Mucosa of stomach (tissue), 1 donor: ENCODE results near the gene GFRA4.

Experiments used
- H3K27me3 ChIP-seq: one replicate; pipeline ENCODE4 v1.7.0; 2013; ENCODE audit warnings: mild to moderate bottlenecking, low read length; ENCODE audit not compliant: control insufficient read depth, insufficient read depth
- H3K36me3 ChIP-seq: one replicate; pipeline ENCODE4 v1.7.0; 2013; ENCODE audit warnings: low read length; ENCODE audit not compliant: control insufficient read depth, insufficient read depth
- H3K4me1 ChIP-seq: one replicate; pipeline ENCODE4 v1.7.0; 2013; ENCODE audit warnings: mild to moderate bottlenecking, low read length; ENCODE audit not compliant: control insufficient read depth, insufficient read depth
- H3K4me3 ChIP-seq: one replicate; pipeline ENCODE4 v1.7.0; 2013; ENCODE audit warnings: low read length
- H3K9ac ChIP-seq: one replicate; pipeline ENCODE4 v1.7.0; 2013; ENCODE audit warnings: mild to moderate bottlenecking, low read length, moderate library complexity
- H3K9me3 ChIP-seq: one replicate; pipeline ENCODE4 v1.7.0; 2013; ENCODE audit warnings: mild to moderate bottlenecking, low read length, moderate library complexity; ENCODE audit not compliant: control insufficient read depth
- donor health status: Pancreatic carcinoma.

The GFRA4 gene

DNA sequence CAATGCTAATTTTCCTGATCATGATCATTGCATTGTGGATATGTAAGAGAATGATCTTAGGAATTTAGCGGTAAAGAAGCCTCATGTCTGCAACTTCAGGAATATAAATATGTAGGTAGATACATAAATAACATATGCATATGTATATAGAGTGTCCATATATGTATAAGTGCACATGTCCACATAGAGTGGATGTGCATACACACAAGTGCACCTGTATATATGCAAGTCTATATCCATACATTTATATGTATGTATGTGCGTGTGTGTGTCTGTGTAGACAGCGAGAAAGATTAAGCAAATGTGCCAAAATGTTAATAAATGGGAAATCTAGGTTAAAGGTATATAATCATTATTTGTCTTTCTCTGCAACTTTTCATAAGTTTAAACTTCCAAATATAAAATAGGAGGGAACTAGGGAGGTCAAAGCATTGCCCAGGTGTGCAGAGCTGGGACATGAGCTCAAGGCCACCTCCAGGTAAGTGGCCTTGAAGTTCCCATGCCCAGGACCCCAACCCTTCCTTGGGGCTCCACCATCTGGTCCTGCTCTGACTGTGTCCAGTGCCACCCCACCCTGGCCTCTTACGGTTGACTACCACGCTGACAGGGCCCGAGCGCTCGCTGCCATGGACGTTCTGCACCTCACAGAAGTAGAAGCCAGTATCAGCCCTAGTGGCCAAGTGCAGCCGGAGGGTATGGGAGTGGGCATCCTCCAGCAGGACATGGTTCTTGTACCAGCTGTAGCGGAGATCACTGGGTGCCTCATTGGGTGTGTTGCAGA is 39.6 kb upstream of the GFRA4 start:
- Histone ChIP-seq H3K36me3 (no peaks in the 10 kb centered on the region), H3K9me3 (no peaks in the 10 kb centered on the region), H3K4me3 (no peak overlapping the region), H3K9ac (no peak overlapping the region), H3K27me3 (no peaks in the 10 kb centered on the region), H3K4me1 (no peaks in the 10 kb centered on the region)

DNA sequence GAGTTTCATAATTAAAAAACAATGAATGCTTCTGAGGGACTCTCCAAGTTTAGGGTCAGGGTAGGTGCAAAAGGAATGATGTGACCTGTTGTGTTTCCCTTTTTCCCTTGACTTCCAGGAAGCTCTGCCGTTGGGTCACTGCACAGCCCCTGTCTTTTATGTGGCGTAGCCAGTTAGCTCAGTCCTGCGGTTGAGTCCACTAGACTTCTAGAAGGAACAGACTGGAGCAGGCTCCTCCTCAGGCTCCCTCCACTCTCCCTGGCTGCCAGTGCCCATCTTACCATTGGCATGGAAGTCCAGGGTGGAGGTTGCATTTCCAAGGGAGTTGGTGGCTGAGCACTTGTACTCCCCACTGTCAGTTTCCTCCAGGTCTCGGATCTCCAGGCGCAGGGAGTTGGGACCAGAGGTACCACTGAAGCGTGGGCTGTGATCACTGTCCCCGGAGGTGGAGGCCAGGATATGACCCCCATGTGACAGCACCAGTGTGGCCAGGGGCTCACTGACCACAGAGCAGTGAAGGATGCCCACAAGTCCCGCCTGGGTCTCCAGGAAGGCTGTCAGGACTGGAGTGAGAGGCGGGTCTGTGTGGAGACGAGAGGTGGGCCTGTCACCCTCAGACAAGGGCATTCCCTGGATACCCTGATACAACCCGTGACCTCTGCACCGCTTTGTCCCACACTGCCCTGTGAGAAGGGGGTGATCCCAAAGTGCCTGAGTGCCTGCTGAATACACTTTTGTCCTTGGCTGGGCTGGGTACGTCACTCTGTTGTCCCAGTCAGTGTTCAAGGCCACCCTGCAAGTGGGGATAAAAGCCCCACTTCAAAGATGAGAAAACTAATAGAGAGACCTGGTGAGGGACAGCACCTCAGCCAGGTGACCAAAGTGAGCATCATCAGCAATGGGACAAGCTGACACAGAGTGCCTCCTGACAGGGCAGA is 38.1 kb upstream of the GFRA4 start:
- H3K36me3 ChIP-seq, result no peaks in the 10 kb centered on the region

DNA sequence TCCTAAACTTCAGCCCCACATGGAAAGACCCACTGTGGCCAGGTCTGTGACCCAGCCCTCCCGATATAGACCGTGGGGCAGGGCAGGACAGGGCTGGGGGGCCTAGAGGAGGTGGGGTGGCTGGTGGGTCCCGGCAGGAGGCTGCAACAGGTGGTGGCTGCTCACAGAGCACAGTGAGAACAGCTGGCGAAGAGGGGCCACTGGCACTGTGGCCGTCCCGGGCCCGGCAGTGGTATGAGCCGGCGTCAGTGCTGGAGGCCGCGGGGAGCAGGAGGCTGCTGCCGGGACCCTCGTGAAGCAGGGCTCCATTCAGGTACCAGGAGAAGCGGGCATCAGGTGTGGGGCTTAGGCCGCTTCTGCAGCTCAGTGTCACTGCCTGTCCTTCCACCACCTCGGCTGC is 35.8 kb upstream of the GFRA4 start:
- Histone ChIP-seq H3K9ac (no peak overlapping the region), H3K4me3 (no peak overlapping the region), H3K27me3 (no peaks in the 10 kb centered on the region), H3K9me3 (no peaks in the 10 kb centered on the region), H3K36me3 (no peaks in the 10 kb centered on the region), H3K4me1 (no peaks in the 10 kb centered on the region)

More for the DNA sequence above, 38.1 kb upstream of the GFRA4 start:
- no peaks in the 10 kb centered on the region for H3K9me3 ChIP-seq
- no peak overlapping the region for H3K9ac ChIP-seq
- H3K4me3 ChIP-seq, result no peak overlapping the region
- H3K4me1 ChIP-seq, result no peaks in the 10 kb centered on the region
- H3K27me3 ChIP-seq, result no peaks in the 10 kb centered on the region

GRCh38 chr20:3698591-3699001 is 35.4 kb upstream of the GFRA4 start:
- no peak overlapping the region for H3K9ac ChIP-seq
- no peaks in the 10 kb centered on the region for H3K27me3 ChIP-seq
- H3K9me3 ChIP-seq, result no peaks in the 10 kb centered on the region
- no peaks in the 10 kb centered on the region for H3K4me1 ChIP-seq
- H3K36me3 ChIP-seq, result no peaks in the 10 kb centered on the region
- no peak overlapping the region for H3K4me3 ChIP-seq

DNA sequence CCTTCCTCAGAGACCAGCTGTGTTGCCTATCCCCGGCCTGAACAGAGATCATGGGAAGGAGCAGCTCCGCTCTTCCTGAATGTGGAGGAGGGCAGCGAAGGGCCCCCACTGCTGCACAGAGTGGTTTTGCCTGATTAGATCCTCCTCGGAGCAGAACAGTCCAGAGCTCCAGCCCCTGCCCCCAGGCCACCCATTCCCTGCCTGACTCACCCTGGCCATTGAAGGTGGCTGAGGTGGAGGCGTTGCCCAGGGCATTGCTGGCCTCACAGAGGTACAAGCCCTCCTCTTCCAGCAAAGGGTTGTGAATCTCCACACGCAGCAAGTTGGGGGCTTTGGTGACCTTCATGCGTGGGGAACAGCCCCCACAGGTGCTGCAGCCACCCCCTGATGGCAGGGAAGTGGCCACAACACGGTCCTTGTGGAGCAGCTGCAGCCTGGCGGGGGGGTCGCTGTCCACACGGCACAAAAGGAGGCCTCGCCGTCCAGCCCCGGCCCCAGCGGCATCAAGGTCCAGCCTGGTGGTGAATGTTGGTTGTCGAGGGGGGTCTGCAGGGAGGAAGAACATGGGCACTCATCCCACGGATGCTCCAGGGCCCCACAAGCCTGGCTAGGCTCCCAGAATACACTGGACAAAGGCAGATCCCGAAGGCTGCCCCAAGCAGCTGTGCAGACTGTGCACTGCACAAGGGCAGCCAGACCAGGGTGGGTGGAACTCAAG is 34.5 kb upstream of the GFRA4 start:
- Histone ChIP-seq H3K4me3 (no peak overlapping the region), H3K9ac (no peak overlapping the region), H3K27me3 (no peaks in the 10 kb centered on the region), H3K4me1 (no peaks in the 10 kb centered on the region), H3K36me3 (no peaks in the 10 kb centered on the region), H3K9me3 (no peaks in the 10 kb centered on the region)

- Histone ChIP-seq H3K27me3 (no peaks in the 10 kb centered on the region), H3K4me3 (no peak overlapping the region), H3K4me1 (no peaks in the 10 kb centered on the region), H3K36me3 (no peaks in the 10 kb centered on the region), H3K9ac (no peak overlapping the region), H3K9me3 (no peaks in the 10 kb centered on the region)
These were observed 33.8 kb upstream of the GFRA4 start for GRCh38 chr20:3696745-3697587.

DNA sequence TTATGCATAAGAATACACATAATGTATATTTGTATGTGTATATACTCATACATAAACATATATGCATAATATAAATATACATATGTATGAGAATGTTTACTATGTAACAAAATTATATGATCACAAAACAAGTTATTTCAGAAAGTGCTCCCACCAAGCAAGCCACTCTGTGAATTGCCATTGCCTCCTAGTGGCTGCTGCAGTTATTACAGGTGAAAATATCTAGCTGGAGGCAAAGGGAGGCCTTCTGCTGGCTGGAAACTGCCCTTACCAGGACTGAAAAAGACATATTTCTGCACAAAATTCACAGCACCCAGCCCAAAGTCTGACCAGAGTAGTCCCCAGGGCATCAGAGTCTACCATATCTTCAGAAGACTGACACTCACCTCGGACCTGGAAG is 33.0 kb upstream of the GFRA4 start:
- H3K4me1 ChIP-seq, result no peaks in the 10 kb centered on the region
- no peaks in the 10 kb centered on the region for H3K36me3 ChIP-seq
- H3K9ac ChIP-seq, result no peak overlapping the region
- no peak overlapping the region for H3K4me3 ChIP-seq
- H3K27me3 ChIP-seq, result no peaks in the 10 kb centered on the region
- H3K9me3 ChIP-seq, result no peaks in the 10 kb centered on the region

GRCh38 chr20:3694864-3695263 is 31.7 kb upstream of the GFRA4 start:
- no peaks in the 10 kb centered on the region for H3K36me3 ChIP-seq
- no peaks in the 10 kb centered on the region for H3K4me1 ChIP-seq
- no peaks in the 10 kb centered on the region for H3K9me3 ChIP-seq
- H3K9ac ChIP-seq, result no peak overlapping the region
- H3K27me3 ChIP-seq, result no peaks in the 10 kb centered on the region
- no peak overlapping the region for H3K4me3 ChIP-seq

DNA sequence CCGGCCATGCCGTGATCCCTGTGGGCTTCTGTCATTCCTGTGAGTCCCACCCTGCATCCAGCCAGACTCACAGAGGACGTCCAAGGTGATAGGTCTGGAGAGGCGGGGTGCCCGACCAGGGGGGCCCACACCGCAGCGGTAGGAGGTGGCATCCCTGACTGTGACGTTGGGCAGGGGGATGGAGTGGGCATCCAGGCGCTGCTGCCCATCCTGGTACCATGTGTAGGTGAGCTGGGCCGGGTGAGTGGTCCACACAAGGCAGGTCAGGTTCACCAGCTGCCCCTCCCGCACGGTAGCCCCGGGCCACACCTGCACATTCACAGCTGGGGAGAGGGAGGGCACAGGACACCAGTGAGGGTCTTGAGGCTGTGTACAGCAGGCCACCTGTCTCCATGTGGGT is 30.2 kb upstream of the GFRA4 start:
- H3K4me1 ChIP-seq, result no peaks in the 10 kb centered on the region
- no peaks in the 10 kb centered on the region for H3K36me3 ChIP-seq
- H3K9ac ChIP-seq, result no peak overlapping the region
- no peaks in the 10 kb centered on the region for H3K9me3 ChIP-seq
- H3K27me3 ChIP-seq, result no peaks in the 10 kb centered on the region
- no peak overlapping the region for H3K4me3 ChIP-seq

DNA sequence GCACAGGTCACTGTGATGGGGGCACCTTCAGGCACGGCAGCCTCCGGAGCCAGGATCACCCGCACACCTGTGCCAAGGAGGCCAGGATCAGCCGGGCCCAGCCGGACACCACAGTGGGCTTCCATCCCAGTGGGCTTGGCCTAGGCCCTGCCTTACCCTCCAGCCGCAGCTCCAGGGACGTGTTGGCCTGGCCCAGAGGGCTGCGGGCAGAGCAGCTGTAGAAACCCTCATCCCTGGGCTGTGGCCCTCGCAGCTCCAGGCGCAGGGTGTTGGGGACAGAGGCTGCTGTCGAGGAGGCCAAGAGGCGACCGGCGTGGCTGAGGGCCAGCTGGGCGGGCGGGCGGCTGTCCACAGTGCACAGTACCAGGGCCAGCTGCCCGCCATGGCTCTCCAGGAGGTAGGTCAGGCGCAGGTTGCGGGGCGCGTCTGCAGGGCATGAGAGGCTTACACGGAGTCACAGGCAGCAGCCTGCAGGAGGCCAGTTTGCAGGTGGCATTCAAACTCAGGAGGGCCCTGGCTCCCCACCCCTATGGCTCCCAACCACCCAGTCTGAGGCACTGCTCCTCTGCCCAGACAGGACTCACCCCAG is 29.6 kb upstream of the GFRA4 start:
- no peak overlapping the region for H3K9ac ChIP-seq
- H3K4me1 ChIP-seq, result no peaks in the 10 kb centered on the region
- no peaks in the 10 kb centered on the region for H3K27me3 ChIP-seq
- no peak overlapping the region for H3K4me3 ChIP-seq
- no peaks in the 10 kb centered on the region for H3K9me3 ChIP-seq
- no peaks in the 10 kb centered on the region for H3K36me3 ChIP-seq

- no peak overlapping the region for H3K4me3 ChIP-seq
- peaks cover 5% of the 10 kb centered on the region for H3K4me1 ChIP-seq
- no peaks in the 10 kb centered on the region for H3K9me3 ChIP-seq
- H3K27me3 ChIP-seq, result no peaks in the 10 kb centered on the region
- no peaks in the 10 kb centered on the region for H3K36me3 ChIP-seq
- H3K9ac ChIP-seq, result no peak overlapping the region
These were observed 28.7 kb upstream of the GFRA4 start for GRCh38 chr20:3691897-3692296.
